ENCODE measurements around the gene TNFRSF4. TPM values are rescaled to one million over a fixed set of nuclear protein-coding genes. Genes with fewer than 3 reads are reported as not detected.

The TNFRSF4 gene
- total and polyA plus RNA-seq, 2 of the 13 experiments (the other 11 are each of a cell fraction or from before 2014, with no cell fraction given): not detected

GRCh38 chr1:1164361-1164700 is 49.6 kb downstream of the TNFRSF4 start (continued):
- TF ChIP-seq ATF6 (CRISPR knock-in tag; conservative IDR thresholded peaks at IDR 0.05) (no peak), SP5 (CRISPR knock-in tag; IDR thresholded peaks at IDR 0.05; ENCODE audit: borderline replicate concordance, low read depth) (no peak), ZNF3 (CRISPR knock-in tag; IDR thresholded peaks at IDR 0.05) (no peak), SMAD3 (CRISPR knock-in tag; IDR thresholded peaks at IDR 0.05) (no peak), ARNT (IDR thresholded peaks at IDR 0.05) (no peak), ZFX (CRISPR knock-in tag; IDR thresholded peaks at IDR 0.05; ENCODE audit: low read depth) (no peak), MXI1 (IDR thresholded peaks at IDR 0.05; ENCODE audit: borderline replicate concordance, low read depth, low read length) (no peak), ZC3H4 (CRISPR knock-in tag; IDR thresholded peaks at IDR 0.05; ENCODE audit: borderline replicate concordance) (no peak), TAF15 (IDR thresholded peaks at IDR 0.05; ENCODE audit: low read depth, low read length, poor library complexity, severe bottlenecking) (peak; percentile 52), ZNF772 (CRISPR knock-in tag; IDR thresholded peaks at IDR 0.05) (0 out of 2 replicates have a peak, but pooled peaks have one; percentile 10), DMTF1 (CRISPR knock-in tag; IDR thresholded peaks at IDR 0.05) (no peak), ATAD3A (CRISPR knock-in tag; IDR thresholded peaks at IDR 0.05) (no peak), NFE2L1 (CRISPR knock-in tag; IDR thresholded peaks at IDR 0.05; ENCODE audit: borderline replicate concordance) (no peak), ZFP36L2 (CRISPR knock-in tag; IDR thresholded peaks at IDR 0.05) (no peak), ARID2 (CRISPR knock-in tag; IDR thresholded peaks at IDR 0.05; ENCODE audit: borderline replicate concordance) (no peak), HOXA3 (CRISPR knock-in tag; IDR thresholded peaks at IDR 0.05) (no peak), ZKSCAN1 (IDR thresholded peaks at IDR 0.05; ENCODE audit: low read length) (no peak), HIC2 (CRISPR knock-in tag; IDR thresholded peaks at IDR 0.05; ENCODE audit: low read depth) (no peak), ZHX1 (CRISPR knock-in tag; IDR thresholded peaks at IDR 0.05; ENCODE audit: low read depth) (no peak), ZNF790 (CRISPR knock-in tag; IDR thresholded peaks at IDR 0.05; ENCODE audit: borderline replicate concordance) (no peak), BRD4 (CRISPR knock-in tag; IDR thresholded peaks at IDR 0.05) (no peak), ZSCAN21 (CRISPR knock-in tag; IDR thresholded peaks at IDR 0.05; ENCODE audit: borderline replicate concordance) (no peak), ZNF460 (CRISPR knock-in tag; IDR thresholded peaks at IDR 0.05; ENCODE audit: borderline replicate concordance) (no peak), ETV5 (CRISPR knock-in tag; IDR thresholded peaks at IDR 0.05; ENCODE audit: borderline replicate concordance) (no peak)
